Activated CD4-positive, alpha-beta T cell treated with anti-CD3 and anti-CD28 coated beads for 48 hours (primary cell): ENCODE data around the gene RAB24.

Experiments
- DNase-seq: peaks from one replicate; pipeline ENCODE4 v3.0.0-alpha.2; 2020

RAB24 gene

DNA sequence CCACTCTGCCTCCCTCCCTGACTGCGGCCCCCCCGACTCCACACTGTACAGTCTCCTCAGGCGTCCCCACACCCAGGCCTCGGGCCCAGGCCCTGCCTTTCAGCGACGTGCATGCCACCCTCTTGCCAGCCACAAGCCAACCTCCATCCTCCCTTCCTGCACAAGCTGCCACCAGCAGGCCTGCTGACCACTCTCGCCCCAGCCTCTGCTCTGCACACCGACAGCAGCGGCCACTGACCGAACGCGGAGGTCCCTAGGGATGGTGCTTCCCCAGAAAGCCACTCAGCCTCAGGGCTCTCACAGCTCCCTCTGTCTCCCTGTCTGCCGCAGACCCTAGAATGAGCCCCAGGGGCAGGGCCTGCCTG, 29.4 kb upstream of the RAB24 start:
- no peak for DNase-seq

DNA sequence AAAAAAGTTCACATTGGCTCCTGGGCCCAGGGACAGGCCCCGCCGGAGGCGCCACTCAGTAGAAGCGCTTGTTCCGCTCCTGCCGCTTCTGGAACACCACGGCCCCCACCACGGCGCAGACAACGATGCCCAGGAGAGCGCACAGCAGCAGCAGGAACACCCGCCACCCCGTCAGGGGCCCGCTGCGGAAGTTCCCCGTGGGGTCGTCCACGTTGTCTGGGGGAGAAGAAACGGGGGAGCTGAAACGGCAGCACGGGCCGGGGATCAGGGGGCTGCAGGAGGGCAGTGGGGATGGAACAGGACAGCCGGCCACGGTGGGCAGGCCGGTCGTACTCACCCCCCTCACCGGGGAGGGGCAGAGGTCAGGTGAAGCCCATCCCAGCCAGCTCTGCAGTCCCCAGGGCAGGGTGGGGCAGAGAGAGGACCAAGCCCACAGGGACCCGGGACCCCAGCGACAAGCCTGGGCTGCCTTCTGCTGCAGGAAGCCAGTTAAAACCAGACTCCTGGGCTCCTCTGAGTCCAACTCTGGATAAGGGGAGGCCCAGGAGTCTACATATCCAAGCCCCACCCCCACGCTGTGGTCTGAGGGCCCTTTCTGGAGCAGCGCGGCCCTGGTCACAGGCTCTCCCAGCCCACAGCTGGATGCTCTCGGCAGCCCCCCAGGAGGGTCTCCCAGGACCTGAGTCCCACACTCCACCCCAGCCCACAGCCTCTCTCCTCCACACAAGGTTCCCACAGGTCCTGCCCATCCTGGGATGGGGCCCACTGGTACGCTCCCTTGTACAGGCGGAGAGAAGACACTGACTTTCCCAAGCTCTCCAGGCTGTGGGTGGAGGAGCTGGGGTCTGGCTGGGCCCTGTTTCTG, 28.7 kb upstream of the RAB24 start:
- DNase-seq: no peak

DNA sequence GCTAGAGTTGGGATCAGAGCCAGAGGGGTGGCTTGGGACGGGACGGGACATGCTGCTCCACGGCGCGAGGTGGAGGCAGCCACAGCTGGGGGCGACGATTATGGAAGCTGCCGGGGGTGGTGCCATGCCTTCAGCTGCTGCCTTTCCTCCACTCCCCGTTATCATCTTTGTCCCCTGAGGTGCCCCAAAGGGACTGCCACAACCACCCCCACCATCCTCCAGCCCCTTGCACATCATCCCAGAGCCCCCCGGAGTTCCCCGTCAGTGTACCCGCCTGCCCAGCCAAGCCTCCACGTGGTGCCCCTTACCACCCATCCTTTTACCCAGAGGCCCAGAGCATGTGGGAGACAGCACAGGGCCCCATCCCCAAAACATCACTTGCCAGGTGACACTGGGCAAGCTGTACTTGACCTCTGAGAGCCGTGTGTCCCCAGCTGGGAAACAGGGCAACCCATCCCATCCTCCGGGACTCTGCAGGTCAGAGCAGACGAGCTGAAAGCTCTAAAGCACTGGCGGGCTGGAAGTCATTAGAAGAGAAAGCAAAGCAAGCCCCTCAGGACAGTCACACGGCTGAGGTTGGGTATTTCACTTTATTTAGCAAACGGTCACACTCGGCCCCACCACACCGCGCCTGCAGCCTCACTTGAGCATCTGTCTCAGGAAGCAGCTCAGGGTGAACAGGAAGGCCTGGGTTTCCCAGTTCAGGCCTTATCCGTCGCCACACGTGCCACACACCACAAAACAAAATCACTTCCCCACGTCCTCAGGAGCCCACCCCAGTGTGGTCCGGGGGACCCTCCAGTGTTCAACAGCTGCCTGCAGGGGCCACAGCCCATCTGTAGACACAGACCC, 27.7 kb upstream of the RAB24 start:
- no peak for DNase-seq

DNA sequence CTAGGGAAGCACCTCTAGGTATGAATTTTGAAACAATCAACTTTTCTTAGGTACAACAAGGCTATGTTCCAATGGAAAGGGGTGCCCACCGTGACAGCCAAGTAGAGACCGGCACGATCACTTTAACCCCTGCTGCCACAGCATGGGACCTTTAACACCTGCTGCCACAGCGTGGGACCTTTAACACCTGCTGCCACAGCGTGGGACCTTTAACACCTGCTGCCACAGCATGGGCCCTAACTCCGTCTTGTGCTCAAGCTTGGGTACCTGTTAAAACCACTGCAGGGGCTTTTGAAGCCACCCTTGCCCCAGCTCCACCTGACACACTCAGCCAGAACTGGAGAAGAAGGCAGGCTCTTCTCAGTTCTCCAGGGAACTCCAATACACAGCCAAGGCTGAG, 26.4 kb upstream of the RAB24 start:
- no peak for DNase-seq

DNA sequence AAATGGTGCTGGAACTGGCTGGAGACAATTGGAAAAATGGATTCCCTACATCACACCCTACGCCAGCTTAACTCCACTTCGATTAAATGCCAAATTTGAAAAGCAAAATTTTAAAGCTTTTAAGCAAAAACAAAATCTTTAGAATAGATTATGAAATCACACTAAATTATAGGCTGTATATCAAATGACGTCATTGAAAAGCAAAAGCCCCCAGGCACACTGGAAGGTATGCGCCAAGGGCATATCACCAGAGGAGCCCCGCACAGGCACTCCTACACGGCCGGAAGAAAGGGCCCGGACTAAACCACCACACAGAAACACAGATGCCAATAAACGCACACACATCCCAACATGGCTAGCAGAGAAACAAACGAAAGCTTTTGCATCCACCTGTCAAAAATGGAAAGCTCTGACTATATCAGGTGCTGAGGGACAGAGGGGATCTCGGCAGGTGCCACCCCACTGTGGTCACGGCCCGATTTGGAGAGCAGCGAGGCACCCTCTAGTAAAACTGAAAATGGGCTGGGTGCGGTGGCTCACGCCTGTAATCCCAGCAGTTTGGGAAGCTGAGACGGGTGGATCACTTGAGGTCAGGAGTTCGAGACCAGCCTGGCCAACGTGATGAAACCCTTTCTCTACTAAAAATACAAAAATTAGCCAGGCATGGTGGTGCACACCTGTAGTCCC, 25.2 kb upstream of the RAB24 start:
- DNase-seq: no peak

DNA sequence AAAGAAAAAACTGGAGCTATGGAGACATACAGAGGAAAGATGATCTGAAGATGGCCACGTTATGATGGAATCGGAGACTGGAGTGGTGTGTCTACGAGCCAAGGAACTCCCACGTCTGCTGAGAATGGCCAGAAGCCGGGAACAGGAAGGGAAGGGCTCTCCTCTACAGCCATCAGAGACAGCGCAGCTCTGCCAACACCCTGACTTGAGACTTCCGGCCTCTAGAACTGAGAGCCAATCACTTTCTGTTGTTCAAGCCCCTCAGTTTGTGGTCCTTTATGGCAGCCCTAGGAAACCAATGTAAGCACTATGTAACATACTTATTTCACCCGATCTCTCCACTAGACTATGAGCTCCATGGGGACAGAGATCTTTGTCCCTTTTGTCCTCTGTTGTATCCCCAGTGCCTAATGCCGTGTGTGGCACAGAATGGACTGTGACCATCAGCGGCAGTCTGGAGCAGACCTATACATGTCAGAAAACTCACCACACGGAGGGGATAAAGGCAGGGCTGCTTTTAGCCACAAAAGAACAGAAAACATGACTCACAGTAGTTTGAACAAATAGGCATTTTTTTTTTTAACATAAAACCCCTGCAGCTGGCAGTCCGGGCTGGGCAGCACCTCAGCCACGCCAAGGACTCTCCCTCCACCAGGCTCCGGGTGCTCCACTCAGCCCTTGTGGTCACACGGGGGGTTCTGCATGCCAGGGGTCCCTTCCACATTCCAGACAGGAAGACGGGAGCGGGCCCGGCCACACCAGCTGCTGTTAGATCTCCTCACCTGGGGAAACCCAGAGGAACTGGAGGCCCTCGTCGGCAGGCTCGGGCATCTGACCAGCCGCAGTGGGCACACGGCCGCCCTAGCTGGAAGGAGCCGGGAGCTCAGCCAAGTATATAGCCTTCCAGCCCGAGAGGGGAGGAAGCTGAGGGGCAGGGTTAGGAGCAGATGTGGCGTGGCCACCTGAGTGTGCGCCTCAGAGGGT, 24.3 kb upstream of the RAB24 start:
- DNase-seq: no peak

DNA sequence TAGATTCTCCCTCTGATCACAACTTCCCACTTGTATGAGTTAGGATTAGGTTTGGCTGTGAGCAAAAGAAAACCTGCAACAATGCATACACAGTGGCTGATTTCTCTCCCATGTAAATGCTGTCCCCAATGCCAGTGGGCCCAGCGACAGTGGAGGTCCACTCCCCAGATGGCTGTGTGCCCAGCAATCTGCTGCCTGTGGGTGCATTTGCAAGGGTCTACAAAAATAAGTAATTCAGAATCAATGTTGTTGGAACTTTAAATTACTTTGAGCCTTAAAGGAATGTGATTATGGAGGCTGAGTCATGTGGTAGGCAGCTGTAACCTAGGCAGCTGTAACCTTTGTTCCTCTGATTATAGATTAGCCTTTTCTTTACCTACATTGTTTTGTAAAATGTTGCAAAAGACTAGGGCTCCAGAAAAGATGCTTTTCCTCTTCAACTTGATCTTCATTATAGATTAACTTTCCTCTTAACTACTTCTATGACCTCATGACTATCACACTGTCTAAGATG, 22.4 kb upstream of the RAB24 start:
- DNase-seq: no peak

DNA sequence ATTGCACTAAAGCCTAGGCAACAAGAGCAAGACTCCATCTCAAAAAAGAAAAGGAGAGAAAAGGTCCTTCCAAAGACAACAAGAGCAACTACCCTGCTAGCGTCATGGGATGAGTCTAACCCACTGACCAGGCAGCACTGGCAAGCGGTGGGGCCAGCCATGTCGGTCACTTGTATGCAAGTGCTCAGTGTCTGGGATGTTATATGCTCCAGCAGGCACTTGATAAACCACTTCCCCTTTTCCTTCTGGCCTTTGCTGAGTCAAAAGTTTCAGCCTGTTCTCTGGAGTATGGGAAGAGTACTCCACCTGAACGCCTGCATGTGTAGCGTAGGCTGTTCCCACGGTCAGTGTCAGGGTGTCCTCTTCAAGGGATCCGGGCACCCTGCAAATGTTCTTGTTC, 17.4 kb upstream of the RAB24 start:
- no peak for DNase-seq

DNA sequence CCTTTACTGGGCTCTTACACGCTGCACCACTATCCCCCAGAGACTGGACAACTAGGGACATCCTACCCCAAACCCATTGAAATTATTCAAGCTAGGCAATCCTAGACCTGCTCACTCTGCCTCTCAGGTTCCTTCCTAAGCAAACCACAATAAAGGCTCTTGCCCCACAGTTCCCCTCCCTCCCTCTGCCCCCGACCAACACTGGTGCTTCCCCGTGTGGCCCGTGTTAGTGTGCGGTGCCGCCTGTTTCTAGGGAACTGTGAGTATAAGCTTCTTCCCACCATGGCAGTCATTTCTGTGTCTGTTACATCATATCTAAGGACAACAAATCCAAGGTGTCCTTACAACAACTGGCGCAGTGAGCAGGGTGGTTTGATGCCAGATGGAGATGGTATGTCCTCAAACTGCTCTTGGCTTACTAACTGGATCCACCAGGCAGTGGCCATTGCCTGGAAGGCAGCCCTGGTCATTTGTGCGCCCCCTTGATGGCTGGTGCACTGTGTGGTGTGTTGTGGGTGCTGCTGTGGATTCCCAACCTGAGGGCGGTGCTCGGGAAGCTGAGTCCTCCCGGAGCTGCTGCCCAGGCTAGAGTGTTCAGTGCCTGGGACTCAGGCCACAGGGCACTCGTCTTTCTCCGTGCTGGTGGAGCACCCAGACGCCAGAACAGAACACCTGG, 16.5 kb upstream of the RAB24 start:
- peak; percentile 46 for DNase-seq

DNA sequence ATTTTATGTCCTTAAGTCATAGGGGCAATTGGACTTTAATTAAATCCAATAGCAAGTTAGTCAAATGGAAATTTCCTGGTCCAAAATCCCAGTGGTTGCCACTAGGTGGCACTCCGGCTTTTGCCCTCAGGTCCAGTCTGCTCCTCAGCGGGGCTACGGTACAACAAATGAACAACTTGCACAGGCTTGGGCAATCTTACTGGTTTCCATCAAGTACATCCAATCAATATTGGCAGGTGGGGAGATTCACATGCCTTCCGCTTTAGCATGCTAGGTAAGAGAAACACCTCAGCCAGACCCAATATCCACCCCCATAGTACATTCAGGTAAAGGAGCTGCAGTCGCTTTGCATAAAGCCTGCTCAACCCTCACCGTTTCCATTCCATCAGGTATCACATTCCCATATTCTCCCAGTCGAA, 14.4 kb upstream of the RAB24 start:
- peak; percentile 83 for DNase-seq

DNA sequence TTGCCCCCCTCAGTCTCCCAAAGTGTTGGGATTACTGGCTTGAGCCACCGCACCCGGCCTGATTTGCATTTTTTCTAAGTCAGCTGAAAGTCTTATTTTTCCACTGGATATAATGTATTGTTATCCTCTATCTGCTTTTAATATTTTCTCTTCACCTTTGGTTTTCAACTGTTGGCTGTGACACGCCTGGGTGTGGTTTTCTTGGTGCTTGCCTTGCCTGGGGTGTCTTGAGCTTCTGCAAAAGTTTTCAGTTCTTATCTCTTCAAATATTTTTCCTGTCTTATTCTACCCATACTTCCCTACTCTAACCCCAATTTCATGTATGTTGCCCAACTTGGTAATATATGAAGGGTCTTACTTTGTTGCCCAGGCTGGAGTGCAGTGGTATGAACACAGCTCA, 12.5 kb upstream of the RAB24 start:
- DNase-seq: no peak

DNA sequence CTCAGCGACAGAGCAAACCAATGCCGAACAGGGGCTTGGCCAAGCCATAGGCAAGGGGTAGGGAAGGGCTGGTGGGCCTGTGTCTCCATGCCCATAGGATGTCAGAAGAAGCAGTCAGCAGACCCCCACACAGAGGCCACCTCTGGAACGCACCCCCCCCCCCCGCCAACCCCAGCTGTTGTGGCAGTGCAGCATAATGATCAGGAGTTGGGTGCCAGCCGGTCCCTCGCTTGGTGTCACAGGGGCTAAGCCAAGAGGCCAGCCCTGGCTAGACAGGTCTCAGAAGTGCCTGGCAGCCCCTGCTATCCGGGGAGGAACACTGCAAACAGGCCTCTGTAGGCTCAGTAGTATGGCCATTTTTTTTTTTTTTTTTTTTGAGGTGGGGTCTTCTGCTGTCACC, 11.9 kb upstream of the RAB24 start:
- DNase-seq: no peak

DNA sequence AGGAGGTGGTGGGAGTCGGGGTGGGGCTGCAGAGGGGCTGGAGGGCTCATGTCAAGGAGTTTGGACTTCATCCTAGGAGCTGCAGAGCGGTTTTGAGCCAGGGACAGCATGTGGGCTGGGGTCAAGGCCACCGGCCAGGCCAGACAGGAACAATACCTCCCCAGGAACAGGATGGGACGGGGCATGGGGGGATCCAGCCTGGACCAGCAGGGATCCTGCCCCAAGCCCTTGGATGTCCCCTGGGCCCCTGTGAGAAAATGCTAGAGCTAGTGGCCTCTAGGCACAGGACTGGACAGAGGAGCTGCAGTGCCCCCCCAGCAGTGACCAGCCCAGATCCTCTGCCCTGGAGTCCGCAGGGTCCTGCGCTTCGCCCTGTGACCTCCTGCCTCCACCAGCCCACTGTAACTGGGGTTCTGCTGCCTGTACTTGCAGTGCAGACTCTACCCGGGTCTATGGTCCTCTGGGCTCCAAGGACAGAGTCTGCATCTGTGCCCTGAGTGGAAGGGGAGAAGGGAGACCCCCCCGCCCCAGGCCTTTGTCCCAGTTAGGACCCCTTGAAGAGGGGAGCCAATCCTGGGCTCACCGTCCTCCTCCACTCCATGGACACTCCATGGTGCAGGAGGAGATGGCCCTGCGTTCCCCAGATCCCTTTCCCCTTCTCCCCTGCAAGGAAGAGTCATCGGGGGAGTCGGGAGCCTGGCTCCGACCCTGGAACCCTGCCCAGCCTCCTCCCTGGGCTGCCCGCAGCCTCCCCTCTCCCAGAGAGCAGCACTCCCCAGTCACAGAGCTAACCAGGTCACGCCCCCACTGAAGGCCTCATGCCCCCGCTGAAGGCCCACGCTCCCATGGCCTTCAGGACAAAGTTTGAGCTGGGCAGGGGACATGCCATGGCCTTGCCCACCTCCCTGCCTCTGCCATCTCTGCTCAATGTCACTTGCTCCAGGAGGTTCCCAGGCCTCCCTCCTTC, 11.1 kb upstream of the RAB24 start:
- no peak for DNase-seq

DNA sequence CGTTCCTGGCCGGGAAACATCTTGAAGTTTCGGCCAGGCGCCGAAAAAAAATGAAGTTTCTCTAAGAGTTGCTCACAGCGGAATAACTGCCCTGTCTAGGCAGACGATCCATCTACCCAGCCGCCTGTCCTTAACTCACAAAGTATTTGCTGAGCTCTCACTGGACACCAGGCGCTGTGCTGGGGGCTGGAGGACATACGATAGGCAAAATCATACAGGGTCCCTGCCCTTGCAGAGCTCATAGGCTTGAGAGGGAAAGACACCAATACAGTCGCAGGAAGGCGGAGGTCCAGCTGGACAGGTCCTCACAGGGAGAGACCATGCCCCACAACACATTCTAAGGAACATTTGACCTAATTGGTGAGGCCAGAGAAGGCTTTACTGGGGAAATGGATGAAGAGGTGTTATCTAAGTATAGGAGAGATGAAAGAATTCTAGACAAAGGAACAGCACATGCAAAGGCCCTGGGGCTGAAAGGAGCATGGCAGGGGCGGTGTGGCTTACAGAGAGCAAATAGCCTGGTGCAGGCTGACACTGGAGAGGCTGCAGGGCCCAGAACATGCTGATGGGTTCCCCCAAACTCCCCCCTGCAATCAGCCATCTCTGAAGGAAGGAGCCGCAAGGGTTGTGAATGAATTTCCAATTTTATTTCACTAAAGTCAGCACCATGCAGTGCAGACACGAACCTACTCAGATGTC, 10.2 kb upstream of the RAB24 start:
- DNase-seq: no peak

DNA sequence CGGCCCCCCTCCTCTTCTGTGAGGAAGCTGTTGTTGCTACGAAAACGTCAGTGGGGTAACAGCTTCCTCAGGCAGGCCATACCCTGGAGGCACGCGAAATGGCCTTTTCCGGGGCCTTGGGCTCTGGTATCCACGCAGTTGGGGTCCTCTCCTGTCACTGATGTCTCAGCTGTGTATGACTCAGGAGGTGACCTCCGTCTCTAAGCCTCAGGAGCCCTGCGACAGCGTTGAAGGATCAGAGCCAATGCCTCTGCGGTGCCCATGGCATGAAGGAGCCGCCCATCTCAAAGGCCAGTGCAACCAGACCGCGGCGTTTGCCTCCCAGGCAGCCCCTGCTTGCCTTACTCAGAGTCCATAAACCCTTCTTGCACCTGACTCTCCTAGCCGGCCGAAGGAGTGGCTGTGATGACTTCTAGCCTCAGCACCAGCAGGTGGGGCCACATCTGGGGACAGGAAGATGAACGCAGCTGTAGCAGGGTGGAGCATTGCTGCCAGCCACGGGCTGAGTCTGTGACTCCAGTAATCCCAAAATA, 9.2 kb upstream of the RAB24 start:
- peak; percentile 73 for DNase-seq

DNA sequence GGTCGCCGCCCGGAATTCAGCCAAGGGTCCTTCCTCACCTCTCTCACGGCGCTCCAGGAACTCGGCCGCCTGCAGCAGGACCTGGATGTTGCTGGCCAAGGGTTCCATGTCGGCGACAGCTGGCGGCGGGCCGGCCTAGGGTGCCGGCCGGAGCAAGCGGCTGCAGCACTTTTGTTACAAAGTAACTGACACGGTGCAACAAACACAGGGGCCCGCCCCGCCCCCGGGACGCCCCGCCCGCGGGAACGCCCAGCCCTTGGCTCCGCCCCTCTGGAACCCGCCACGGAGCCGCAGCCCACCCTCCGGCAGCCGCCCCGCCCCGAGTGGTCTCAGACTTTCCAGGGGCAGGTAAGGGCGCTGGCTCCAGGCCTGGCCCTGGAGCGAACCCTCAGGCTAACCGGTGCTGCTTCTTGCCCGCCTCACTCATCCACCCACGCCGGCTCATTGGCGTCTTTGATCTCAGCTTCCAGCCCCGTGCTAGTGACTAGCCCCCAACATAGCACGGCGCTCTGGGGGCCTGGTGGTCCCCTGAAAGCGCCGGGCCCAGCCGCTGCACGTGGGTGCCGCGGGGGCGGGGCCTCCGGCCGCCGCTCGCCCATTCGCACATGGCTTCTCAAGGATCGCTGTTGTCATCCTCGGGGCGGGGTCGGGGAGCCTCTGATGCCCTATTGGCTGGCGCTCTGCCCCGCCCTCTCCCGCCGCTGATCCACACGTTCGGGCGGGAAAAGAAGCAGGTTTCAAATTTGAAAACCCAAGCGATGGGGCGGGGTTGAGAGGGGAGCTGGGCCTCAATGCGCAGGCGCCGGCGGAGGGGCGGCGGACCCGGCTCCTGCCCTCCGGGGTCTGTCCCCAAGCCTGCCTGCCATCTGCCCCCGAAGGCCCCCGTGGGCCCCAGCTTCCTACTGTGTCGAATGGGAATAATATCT, 8.5 kb upstream of the RAB24 start, which contains the start of gene MXD3:
MXD3 (minus strand) TSS at position 176 of the 926 bp plus-strand sequence; CDS start at position 108, 68 bp downstream.
- DNase-seq: peak; percentile 99

DNA sequence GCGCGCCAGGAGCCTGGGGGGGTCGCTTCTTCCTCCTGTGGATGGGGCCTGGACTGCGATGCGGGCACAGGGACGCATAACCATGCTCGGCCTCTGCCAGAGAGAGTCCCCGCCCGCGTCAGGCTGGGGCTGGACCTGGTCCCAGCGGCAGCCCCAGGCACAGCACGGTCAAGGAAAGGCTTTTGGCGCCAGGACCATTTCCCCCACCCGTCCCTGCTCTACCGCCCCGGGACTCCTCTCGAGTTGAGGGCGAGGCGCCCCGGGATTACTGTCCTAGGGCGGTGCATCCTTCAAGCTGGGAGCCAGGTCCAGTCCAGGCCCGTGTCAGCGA, 7.8 kb upstream of the RAB24 start:
- DNase-seq: no peak

DNA sequence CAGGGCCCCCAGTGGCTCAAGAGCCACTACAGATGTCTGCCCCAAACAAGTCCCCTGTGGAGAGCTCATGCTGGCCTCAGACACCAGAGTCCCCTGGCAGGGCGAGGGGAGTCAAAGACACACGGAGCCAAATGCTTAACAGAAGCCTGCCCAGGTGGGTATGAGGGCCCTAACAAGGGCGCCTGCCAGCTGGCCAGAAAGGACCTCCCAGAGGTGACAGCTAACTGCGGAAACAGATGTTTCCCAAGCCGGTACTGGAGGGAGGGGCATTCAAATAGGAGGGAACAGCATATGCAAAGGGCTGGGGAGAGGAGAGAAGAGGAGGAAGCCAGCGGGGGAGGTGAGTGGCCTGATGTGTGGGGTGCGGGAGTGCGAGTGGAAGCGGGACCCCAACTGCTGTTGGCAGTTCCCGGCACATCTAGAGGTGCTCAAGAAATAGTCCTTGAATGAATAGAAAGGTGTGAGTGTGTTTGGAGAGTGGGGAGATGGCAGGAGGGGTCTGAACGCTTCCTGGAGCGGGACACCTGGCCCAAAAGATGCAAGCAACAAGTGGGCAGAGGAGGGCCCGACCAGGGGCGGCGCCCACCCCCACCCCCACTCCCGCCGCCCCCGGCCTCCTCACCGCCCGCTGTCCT, 7.4 kb upstream of the RAB24 start:
- no peak for DNase-seq
